Left lung (tissue), 10 donors: ENCODE measurements around the gene IGFALS. TPM values are rescaled to one million over a fixed set of nuclear protein-coding genes. Genes with fewer than 3 reads are reported as not detected.

Experiments used
- ATAC-seq: fragments of 200-7000 bp; cut with Tn5 transposase; one replicate; pipeline ENCODE4 v1.9.1; 2020; ENCODE audit warnings: moderate library complexity
- DNase-seq, 4 donors: peaks; one replicate each; pipeline ENCODE4 v3.0.0-alpha.2; 2013 to 2020
- H3K27ac ChIP-seq, 2 donors: fragments of 200-600 bp; sonication (generic) in 1 of 2; one replicate each; pipeline versions ENCODE4 v1.5.0 to v1.8.0; 2020 to 2021
- H3K27me3 ChIP-seq, 2 donors: fragments of 200-600 bp; sonication (generic) in 1 of 2; one replicate each; pipeline versions ENCODE4 v1.5.0 to v1.8.0; 2020 to 2021
- H3K36me3 ChIP-seq, 2 donors: fragments of 200-600 bp; sonication (generic) in 1 of 2; one replicate each; pipeline versions ENCODE4 v1.5.0 to v1.8.0; 2020 to 2021
- H3K4me1 ChIP-seq, 2 donors: fragments of 200-600 bp; one replicate each; pipeline ENCODE4 v1.8.0; 2021
- H3K4me3 ChIP-seq, 2 donors: fragments of 200-600 bp; sonication (generic) in 1 of 2; one replicate each; pipeline versions ENCODE4 v1.5.0 to v1.8.0; 2020 to 2021; ENCODE audit warnings: mild to moderate bottlenecking in 1 of 2
- H3K9me3 ChIP-seq, 2 donors: fragments of 200-600 bp; sonication (generic) in 1 of 2; one replicate each; pipeline versions ENCODE4 v1.5.0 to v1.8.0; 2020 to 2021
- intact Hi-C, 2 donors: fragments of 100-400 bp; cut with DNase I; formaldehyde crosslinking; loops; one replicate each; pipeline versions ENCODE4 v1.11.2 to v1.14.2; 2022
- polyA plus RNA-seq, 6 donors: library from polyadenylated mRNA; unstranded; fragments of 120-200 nt; gene quantifications; one replicate each; pipeline ENCODE4 v1.2.1, GENCODE V29; 2013; ENCODE audit not compliant: insufficient read length in 6 of 6
- total RNA-seq, 2 donors: library from RNA; stranded (reverse); fragmentation: NEBNext Ultra II Directional; extraction: Animal tissue kit (Norgen Biotek cat#: 25700); gene quantifications; one replicate each; pipeline ENCODE4 v1.2.1, GENCODE V29; 2021
- TF ChIP-seq, protein P1 (sequence below), 2 donors: fragments of 200-600 bp; sonication (generic) in 1 of 2; IDR thresholded peaks; one replicate each; pipeline versions ENCODE4 v1.5.0 to v1.8.0; 2021; ENCODE audit warnings: antibody characterized with exemption in 2 of 2
- donor health status: DM: no; HTN: yes; CAD: no.
- donor health status: DM: no; HTN: no; CAD: no.

Gene IGFALS
- total and polyA plus RNA-seq, 8 donors, result 0.37 to 3.3 (median 2.4) TPM

DNA sequence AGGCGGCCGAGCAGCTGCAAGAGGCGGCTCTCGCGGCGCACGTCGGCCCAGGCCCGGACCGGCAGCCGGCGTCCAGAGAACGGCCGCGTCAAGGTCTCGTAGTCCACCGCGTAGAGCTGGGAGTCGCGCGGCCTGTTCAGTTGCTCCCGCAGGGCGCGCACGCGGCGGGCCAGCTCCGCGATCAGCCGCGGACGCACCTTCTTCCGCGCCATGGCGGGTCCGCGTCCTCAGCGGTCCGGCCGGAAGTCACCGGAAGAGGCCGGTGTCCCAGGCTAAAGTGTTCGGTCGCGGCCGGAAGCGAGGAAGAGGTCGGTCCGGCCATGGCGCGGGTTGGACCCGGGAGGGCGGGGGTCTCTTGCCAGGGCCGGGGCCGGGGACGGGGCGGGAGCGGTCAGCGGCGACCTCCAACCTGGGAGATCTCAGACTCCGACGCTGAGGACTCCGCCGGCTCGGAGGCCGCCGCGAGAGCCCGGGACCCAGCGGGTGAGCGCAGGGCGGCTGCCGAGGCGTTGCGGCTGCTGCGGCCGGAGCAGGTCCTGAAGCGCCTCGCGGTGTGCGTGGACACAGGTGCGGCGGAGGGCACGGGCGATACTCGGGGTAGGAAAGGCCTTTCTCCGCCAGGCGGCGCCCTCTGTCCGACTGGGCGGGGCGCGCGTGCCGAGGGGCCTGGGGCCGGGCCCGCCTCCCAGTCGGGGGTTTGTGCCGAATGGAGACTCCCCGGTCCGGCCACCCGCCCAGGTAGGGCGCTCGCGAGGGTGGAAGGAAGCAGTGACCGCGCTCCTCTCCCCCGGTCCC lies 20.4 kb downstream of the IGFALS start, which contains the start of gene MRPS34:
Gene MRPS34, minus strand, starts transcription at position 227 of the 795 bp plus-strand sequence. Its CDS starts 15 bp downstream, at position 212.
- ATAC-seq (peak; percentile 78), DNase-seq (peak; percentile 81 to 94 (median 86))
- intact Hi-C loops, result no loop called here
- Histone ChIP-seq H3K27me3 (no peaks in the 10 kb centered on the region), H3K36me3 (peaks cover 0 to 49% of the 10 kb centered on the region in 2 donors), H3K27ac (peak within 1 kb of the TSS; percentile 89 to 93), H3K9me3 (no peaks in the 10 kb centered on the region), H3K4me1 (peaks cover 24 to 47% of the 10 kb centered on the region in 2 donors), H3K4me3 (peak within 1 kb of the TSS; percentile 86 to 93)
- TF ChIP-seq, protein P1, sequence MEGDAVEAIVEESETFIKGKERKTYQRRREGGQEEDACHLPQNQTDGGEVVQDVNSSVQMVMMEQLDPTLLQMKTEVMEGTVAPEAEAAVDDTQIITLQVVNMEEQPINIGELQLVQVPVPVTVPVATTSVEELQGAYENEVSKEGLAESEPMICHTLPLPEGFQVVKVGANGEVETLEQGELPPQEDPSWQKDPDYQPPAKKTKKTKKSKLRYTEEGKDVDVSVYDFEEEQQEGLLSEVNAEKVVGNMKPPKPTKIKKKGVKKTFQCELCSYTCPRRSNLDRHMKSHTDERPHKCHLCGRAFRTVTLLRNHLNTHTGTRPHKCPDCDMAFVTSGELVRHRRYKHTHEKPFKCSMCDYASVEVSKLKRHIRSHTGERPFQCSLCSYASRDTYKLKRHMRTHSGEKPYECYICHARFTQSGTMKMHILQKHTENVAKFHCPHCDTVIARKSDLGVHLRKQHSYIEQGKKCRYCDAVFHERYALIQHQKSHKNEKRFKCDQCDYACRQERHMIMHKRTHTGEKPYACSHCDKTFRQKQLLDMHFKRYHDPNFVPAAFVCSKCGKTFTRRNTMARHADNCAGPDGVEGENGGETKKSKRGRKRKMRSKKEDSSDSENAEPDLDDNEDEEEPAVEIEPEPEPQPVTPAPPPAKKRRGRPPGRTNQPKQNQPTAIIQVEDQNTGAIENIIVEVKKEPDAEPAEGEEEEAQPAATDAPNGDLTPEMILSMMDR (IDR thresholded peaks at IDR 0.05), result peak; percentile 81 to 89

DNA sequence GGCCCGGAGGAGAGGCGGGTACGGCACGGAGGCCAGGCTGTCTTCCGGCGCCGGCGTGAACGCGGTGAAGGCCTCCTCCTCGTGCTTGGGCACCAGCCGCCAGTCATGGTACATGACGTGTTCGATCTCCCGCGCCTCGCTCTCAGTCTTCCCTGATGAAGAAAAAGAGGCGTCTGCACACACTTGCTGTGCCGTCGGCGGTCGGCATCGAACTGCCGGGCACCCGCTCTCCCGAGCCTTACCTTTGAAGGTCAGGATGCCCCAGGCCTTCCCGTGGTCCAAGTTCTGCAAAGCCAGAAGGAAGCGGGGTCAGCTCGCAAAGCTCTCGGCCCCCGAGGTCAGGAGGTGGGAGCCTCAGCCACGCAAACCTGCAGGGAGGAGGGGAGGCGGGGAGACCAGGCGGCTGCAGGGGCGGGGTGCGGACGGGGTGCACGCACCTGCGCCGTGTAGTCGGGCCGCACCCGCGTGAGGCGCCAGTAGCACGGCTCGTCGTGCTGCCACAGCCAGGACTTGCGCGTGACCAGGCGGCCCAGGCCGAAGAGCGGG lies 21.1 kb downstream of the IGFALS start, which contains the start of gene EME2:
Gene EME2, plus strand, starts transcription at position 449 of the 546 bp plus-strand sequence. CDS start 418 bp downstream, outside the sequence.
- TF ChIP-seq, protein P1 (IDR thresholded peaks at IDR 0.05), result no peak
- DNase-seq (no peak), ATAC-seq (peak; percentile 3)
- H3K9me3 ChIP-seq, result no peaks in the 10 kb centered on the region
- H3K4me3 ChIP-seq, result peak within 1 kb of the TSS; percentile 86 to 93
- intact Hi-C loops, result no loop called here
- peaks cover 24 to 47% of the 10 kb centered on the region in 2 donors for H3K4me1 ChIP-seq
- H3K36me3 ChIP-seq, result peaks cover 0 to 49% of the 10 kb centered on the region in 2 donors
- H3K27ac ChIP-seq, result peak within 1 kb of the TSS; percentile 89 to 93
- no peaks in the 10 kb centered on the region for H3K27me3 ChIP-seq

DNA sequence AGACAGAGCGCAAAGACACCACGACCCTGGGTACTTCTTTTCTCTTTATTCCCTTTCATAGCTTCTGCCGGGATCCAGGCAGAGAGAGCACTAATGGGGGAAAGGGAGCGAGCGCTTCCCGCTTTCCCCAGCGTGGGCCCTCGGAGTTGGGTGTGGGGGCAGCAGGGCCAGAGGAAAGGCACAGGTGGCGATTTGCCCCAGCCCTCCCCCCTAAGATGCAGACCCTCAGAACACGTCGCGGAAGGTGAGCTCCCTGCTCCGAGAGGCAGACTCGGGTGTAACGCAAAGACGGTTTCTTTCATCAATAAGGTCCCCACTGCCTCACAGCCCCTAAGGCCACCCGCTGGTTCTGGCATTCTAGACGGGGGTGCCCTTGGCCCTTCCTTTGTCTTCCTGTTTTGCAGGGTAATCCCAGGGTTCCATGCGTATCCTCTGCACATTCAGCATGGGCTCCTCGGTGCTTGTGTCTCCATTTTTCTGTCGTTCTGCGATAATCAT lies 21.6 kb downstream of the IGFALS start:
- Histone ChIP-seq H3K27ac (peak overlapping the region; percentile 89 to 93), H3K4me1 (peaks cover 24 to 47% of the 10 kb centered on the region in 2 donors), H3K9me3 (no peaks in the 10 kb centered on the region), H3K36me3 (peaks cover 0 to 49% of the 10 kb centered on the region in 2 donors), H3K4me3 (peak overlapping the region; percentile 86 to 93), H3K27me3 (no peaks in the 10 kb centered on the region)
- intact Hi-C loops, result no loop called here
- TF ChIP-seq, protein P1 (IDR thresholded peaks at IDR 0.05), result no peak
- no peak for ATAC-seq
- DNase-seq, result no peak

DNA sequence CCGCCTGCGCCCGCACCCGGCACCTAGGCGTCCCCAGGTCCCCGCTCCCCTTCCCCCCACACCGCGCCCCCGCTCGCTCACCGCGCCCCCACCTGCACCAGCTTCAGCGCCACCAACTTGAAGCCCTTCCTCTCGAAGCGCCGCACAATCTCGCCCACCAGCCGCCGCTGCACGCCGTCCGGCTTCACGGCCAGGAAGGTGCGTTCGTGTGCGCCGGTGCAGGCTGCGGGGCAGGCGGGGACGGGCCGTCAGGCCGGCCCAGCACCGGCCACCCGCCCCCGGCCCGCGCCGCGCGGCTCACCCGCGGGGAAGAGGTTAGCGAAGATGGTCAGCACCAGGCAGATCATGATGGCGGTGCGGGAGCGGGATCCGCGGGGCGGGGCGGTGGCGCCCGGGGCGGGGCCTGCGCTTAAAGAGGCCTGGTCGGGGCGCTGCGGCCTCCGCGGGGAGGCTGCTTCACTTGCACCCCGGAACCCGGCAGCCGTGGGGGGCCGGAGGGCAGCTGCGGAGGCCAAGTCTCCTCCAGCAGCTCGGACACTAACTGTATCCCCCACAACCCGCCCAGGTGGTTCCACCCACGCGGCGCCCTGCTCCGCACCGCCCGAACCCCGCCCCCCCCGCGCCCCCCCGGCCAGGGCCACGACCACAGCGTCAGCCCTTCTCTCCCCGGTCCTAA lies 22.2 kb downstream of the IGFALS start, which contains the start of gene NME3:
Gene NME3, minus strand, starts transcription at position 356 of the 676 bp plus-strand sequence. Its CDS starts 9 bp downstream, at position 347.
- TF ChIP-seq, protein P1 (IDR thresholded peaks at IDR 0.05), result no peak
- H3K27ac ChIP-seq, result peak within 1 kb of the TSS; percentile 89 to 93
- peaks cover 0 to 49% of the 10 kb centered on the region in 2 donors for H3K36me3 ChIP-seq
- intact Hi-C loops, result no loop called here
- H3K27me3 ChIP-seq, result no peaks in the 10 kb centered on the region
- H3K9me3 ChIP-seq, result no peaks in the 10 kb centered on the region
- peak; percentile 60 to 97 (median 74) for DNase-seq
- H3K4me1 ChIP-seq, result peaks cover 24 to 47% of the 10 kb centered on the region in 2 donors
- ATAC-seq, result peak; percentile 54
- peak within 1 kb of the TSS; percentile 86 to 93 for H3K4me3 ChIP-seq
